Activated CD4-positive, alpha-beta T cell treated with anti-CD3 and anti-CD28 coated beads, Interleukin-2, amount 50 U/mL, for 1 hour (primary cell): ENCODE data around the gene ZNF443.
"Not testable (repeated sequence)": the region's sequence is repeated elsewhere in the genome, so short reads cannot be mapped to it uniquely, and the experiment has no call there.

Source experiments
- DNase-seq: peaks from one replicate; pipeline ENCODE4 v3.0.0-alpha.2; 2020

ZNF443 gene

DNA sequence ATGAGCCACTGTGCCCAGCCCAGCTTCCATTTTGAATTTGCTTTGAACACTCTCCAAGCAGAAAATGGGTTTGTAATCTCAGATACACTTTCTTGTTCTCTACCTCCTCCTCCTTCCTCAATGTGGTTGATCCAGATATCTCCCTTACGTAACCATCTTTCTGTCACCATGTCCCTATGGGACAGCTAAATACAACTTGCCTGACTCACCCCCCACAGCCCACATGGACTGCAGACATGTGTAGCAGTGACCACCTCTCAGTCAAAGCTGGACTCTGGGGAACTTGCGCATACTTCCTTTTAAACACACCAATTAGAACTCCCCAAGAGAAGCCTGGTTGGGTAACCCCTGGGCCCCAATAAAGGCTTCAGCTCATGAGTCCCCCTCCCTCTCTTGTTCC lies 28.9 kb downstream of the ZNF443 start:
- no peak for DNase-seq

DNA sequence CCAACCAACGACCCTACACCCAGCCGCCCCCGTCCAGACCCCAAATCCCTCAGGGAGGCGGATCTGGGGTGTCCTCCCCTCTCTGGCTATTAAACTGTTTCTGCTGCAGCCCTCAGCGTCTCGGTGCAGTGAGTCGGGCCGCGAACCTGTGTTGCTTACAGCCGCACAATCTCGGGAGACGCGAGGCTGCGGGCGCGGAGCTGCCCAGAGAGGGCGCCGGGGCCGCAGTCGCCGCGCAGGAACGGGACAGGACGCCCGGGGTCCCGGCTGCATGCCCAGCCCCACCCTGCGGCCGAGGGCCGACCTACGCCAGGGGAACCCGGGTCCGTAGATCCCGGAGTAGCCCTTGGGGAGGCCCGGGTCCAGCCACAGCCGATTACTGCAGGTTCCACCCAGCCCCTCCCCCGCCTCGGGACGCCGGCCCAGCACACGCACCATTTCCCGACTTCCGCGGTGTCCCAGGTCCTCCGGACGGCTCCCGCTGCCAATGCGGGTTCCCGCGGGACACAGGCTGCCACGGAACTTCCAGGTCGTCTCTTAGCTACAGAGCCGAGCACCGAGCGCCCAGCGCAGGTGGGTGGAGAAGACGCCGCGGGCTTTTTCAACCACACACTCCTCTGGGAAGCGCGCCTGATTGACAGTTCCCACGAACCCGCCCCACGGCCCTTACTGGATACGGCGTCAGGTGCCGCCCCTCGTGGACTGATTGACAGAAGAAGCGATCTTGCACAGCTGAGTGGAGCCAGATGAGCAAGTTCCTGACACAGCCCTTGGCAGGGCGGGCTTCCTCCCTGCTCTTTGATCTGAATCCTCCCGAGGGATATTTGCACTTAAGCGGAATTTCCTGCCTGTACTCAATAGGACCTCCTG lies 40.0 kb downstream of the ZNF443 start, which contains the start of gene ZNF799:
Gene ZNF799 (minus strand): TSS at position 639 of the 870 bp plus-strand sequence. CDS start 201 bp downstream, at position 438.
- DNase-seq, result peak; percentile 76

DNA sequence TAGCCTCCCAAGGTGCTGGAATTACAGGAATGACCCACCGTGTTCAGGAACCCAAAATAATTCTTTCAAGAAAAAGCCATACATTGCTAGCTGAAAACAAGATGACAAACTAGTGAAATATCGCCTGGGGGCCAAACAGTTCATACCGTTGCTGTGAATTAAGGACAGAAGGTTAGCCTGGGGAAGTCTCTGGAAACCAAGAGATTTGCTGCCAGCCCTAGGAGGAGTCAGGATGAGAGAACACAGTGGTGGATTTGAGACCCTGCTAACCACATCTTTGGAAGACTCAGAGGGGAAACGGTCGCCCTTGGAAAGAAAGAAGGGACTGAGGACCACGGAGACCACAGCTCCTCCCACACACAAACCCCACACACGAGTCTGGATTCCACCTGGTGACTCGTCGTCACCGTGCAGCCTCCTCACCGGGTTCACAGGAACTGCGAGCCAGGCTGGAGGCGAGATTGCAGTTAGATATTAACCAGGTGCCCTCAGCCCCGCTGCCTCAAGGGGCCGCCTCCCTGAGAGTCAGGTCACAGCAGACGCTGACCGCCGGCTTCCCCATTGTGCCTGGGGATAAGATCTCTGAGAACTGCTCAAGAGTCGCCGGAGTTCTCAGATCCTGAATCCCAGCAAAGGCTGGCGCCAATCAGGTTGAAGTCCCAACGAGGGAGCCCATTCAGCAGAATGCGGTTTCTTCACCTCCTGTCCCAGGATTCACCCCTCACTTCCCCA lies 40.8 kb downstream of the ZNF443 start:
- DNase-seq, result not testable (repeated sequence)

DNA sequence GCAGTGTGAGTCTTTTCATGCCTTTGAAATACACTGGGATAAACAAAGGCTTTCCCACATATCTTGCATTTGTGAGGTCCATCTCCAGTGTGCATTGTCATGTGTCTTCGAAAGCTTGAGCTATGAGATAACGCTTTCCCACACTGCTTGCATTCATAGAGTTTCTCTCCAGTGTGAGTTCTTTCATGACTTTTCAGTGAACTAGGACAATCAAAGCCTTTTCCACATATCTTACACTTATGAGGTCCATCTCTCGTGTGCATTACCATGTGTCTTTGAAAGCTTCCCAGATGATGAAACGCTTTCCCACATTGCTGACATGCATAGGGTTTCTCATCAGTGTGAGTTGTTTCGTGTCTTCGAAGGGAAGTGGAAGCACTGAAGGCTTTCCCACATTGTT lies 49.7 kb downstream of the ZNF443 start:
- not testable (repeated sequence) for DNase-seq

DNA sequence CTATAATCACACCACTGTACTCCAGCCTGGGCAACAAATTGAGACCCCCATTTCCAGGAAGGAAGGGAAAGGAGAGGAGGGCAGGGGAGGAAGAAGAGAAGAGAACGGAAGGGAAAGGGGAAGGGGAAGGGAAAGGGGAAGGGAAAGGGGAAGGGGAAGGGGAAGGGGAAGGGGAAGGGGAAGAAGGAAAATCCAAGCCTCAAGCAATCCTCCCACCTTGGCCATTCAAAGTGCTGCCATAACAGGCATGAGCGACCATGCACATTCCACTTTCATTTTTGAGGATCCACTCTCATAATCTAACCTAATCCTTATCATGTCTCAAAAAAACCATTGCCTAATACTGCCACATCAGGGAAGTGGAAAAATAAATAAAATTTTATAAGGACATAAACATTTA lies 54.5 kb downstream of the ZNF443 start:
- DNase-seq, result not testable (repeated sequence)

DNA sequence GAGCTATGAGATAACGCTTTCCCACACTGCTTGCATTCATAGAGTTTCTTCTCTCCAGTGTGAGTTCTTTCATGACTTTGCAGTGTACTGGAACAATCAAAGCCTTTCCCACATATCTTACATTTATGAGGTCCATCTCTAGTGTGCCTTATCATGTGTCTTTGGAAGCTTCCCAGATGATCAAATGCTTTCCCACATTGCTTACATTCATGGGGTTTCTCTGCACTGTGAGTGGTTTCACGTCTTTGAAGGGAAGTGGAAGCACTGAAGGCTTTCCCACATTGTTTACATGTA lies 60.4 kb downstream of the ZNF443 start:
- DNase-seq, result no peak

DNA sequence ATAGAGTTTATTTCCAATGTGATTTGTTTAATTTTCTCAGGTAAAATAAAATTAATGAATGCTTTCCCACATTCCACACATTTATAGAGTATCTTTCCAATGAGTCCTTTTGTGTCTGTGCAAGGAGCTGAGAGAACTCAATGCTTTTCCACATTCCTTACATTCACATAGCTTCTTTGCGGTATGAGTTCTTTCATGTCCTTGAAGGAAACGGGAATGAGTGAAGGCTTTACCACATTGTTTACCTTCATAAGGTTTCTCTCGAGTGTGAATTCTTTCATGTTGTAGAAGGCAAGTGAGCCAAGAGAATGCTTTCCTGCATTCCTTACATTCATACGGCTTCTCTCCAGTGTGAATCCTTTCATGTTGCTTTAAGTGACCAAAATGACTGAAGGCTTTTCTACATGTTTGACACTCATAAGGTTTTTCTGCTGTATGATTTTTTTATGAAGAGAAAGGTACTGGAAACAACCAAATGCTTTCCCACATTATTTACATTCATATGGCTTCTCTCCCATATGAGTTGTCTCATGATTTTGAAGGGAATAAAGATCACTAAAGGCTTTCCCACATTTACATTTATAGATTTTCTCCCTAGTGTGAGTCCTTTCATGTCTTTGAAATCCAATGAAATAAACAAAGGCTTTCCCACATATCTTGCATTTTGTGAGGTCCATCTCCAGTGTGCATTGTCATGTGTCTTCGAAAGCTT lies 60.9 kb downstream of the ZNF443 start:
- DNase-seq, result no peak
